ENCODE data around the gene MRPL24. TPM values are rescaled to one million over a fixed set of nuclear protein-coding genes. Genes with fewer than 3 reads are reported as not detected.
A peak's percentile ranks its signal among the peaks of the same experiment; 100 is the strongest.

Gene MRPL24
- total RNA-seq, 2 experiments from 2014 or later = 55.3 to 56.6 TPM

- Histone ChIP-seq H3K36me3 (ENCODE audit: insufficient read depth, low read length) (peaks cover 42% of the 10 kb centered on the region), H3K27ac (ENCODE audit: low read depth, low read length, poor library complexity, severe bottlenecking) (no peak overlapping the region), H3K9me3 (ENCODE audit: low read length) (no peaks in the 10 kb centered on the region), H3K4me3 (ENCODE audit: low read depth, low read length, poor library complexity, severe bottlenecking) (no peak overlapping the region), H3K9me2 (ENCODE audit: insufficient read depth, low read length) (no peaks in the 10 kb centered on the region), H3K79me2 (ENCODE audit: insufficient read depth, low read depth, low read length) (peaks cover 10% of the 10 kb centered on the region), H3K4me1 (ENCODE audit: insufficient read depth, low read length, poor library complexity, severe bottlenecking) (peaks cover 9% of the 10 kb centered on the region), H2AFZ (ENCODE audit: low read length) (no peak overlapping the region), H4K20me1 (ENCODE audit: insufficient read depth, low read length) (no peaks in the 10 kb centered on the region), H3K4me2 (ENCODE audit: low read length) (no peak overlapping the region)
- ChIA-PET CTCF (ENCODE audit: unreplicated experiment) (no interaction called here), POLR2A (interaction anchor here (0.6 kb wide), 1 partner anchor 511 kb away, joined by 3 read pairs; no protein-coding TSS in a partner anchor)
- BruUV-seq (replicated peaks) = no TSS peak
- no peak for DNase-seq (ENCODE audit: low spot score)
- intact Hi-C loops (cut with micrococcal nuclease; ENCODE audit: unreplicated experiment) = no loop called here
- no peak for TF ChIP-seq EZH2phosphoT487 (IDR thresholded peaks at IDR 0.05; ENCODE audit: borderline replicate concordance, low read depth, low read length)
- TF ChIP-seq CTCF (conservative IDR thresholded peaks at IDR 0.05; ENCODE audit: low read length) = no peak
These were observed 6.8 kb downstream of the MRPL24 start for GRCh38 chr1:156733989-156734584.

GRCh38 chr1:156728599-156729462, 12.1 kb downstream of the MRPL24 start, which contains the start of gene ISG20L2:
ISG20L2 (minus strand) TSS chr1:156728766; CDS start chr1:156727652, 1,114 bp downstream.
- intact Hi-C loops (cut with micrococcal nuclease; ENCODE audit: unreplicated experiment) = loop anchor here (1.0 to 5.0 kb wide), 4 partner anchors 22 to 133 kb away; partner anchors contain the start of genes HDGF, NTRK1 and PRCC
- H3K4me1 ChIP-seq (ENCODE audit: insufficient read depth, low read length, poor library complexity, severe bottlenecking) = peaks cover 30% of the 10 kb centered on the region
- no peaks in the 10 kb centered on the region for H3K9me2 ChIP-seq (ENCODE audit: insufficient read depth, low read length)
- no peak for TF ChIP-seq EZH2phosphoT487 (IDR thresholded peaks at IDR 0.05; ENCODE audit: borderline replicate concordance, low read depth, low read length)
- no peak for TF ChIP-seq CTCF (conservative IDR thresholded peaks at IDR 0.05; ENCODE audit: low read length)
- peak within 1 kb of the TSS; percentile 61; the same call in 1 of the 2 replicates for H2AFZ ChIP-seq (ENCODE audit: low read length)
- H3K4me3 ChIP-seq (ENCODE audit: low read depth, low read length, poor library complexity, severe bottlenecking) = peak within 1 kb of the TSS; percentile 87
- H4K20me1 ChIP-seq (ENCODE audit: insufficient read depth, low read length) = peaks cover 25% of the 10 kb centered on the region
- peak within 1 kb of the TSS; percentile 96 for H3K4me2 ChIP-seq (ENCODE audit: low read length)
- POLR2A ChIA-PET = interaction anchor here (0.5 to 1.9 kb wide), 8 partner anchors 12 to 792 kb away, joined by 3 to 6 read pairs (median 4); partner anchors contain the start of gene MRPL24
- peaks cover 59% of the 10 kb centered on the region for H3K79me2 ChIP-seq (ENCODE audit: insufficient read depth, low read depth, low read length)
- peak; percentile 95 for DNase-seq (ENCODE audit: low spot score)
- peak within 1 kb of the TSS; percentile 62 for H3K27ac ChIP-seq (ENCODE audit: low read depth, low read length, poor library complexity, severe bottlenecking)
- CTCF ChIA-PET (ENCODE audit: unreplicated experiment) = interaction anchor here (0.6 kb wide), 2 partner anchors 23 to 39 kb away, joined by 3 read pairs; partner anchors contain the start of gene HDGF
- H3K36me3 ChIP-seq (ENCODE audit: insufficient read depth, low read length) = peaks cover 36% of the 10 kb centered on the region
- BruUV-seq (replicated peaks) = no TSS peak
- H3K9me3 ChIP-seq (ENCODE audit: low read length) = no peaks in the 10 kb centered on the region
